Bronchial epithelial cell (primary cell): ENCODE measurements around the gene ASPSCR1. TPM values are rescaled to one million over a fixed set of nuclear protein-coding genes. Genes with fewer than 3 reads are reported as not detected.

Experiments
- DNase-seq: peaks from one replicate; pipeline ENCODE4 v3.0.0-alpha.2; 2010; ENCODE audit warnings: low read depth
- FAIRE-seq: peaks from 2 replicates; lab custom pipeline; 2011; peaks lifted over from hg19 to GRCh38; lab: Jason Lieb, UNC
- H3K27me3 ChIP-seq: 2 replicates; pipeline ENCODE4 v1.5.1; 2011; ENCODE audit warnings: low read length; ENCODE audit not compliant: control insufficient read depth, insufficient read depth
- H3K36me3 ChIP-seq: 2 replicates; pipeline ENCODE4 v1.5.1; 2011; ENCODE audit warnings: low read length; ENCODE audit not compliant: control insufficient read depth, insufficient read depth
- H3K4me3 ChIP-seq: 2 replicates; pipeline ENCODE4 v1.5.1; 2011; ENCODE audit warnings: mild to moderate bottlenecking, low read depth, low read length, control low read depth
- total RNA-seq: library from RNA; depleted of rRNA; stranded (reverse); fragments of >200 nt; gene quantifications from 2 replicates; pipeline ENCODE4 v1.2.1, GENCODE V29; 2014
- TF ChIP-seq, protein P1 (sequence below): IDR thresholded peaks from 2 replicates; pipeline ENCODE4 v1.5.1; 2011; ENCODE audit warnings: mild to moderate bottlenecking, moderate library complexity, low read length, control low read depth, inconsistent platforms; ENCODE audit not compliant: insufficient read depth, severe bottlenecking

Gene ASPSCR1
- total RNA-seq, 1 donor from 2014 or later = 22.6 TPM

DNA sequence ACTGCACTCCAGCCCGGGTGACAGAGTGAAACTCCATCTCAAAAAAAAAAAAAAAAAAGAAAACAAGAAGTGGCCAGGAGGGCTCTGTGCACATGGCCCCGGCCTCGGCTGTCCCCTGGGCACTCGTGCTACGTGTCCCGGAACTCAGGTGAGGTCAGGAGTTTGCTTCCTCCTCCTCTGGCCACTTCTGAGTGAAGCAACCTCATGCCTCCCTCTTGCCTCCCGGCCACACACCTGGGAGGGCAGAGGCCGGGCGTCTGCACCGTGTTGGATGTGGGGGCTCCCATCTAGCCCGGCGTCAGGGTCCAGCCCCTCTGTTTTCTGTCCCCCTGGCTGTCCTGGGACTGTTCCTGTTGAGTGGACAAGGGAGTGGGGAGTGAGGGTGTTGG, 22.2 kb downstream of the ASPSCR1 start:
- Histone ChIP-seq H3K27me3 (no peaks in the 10 kb centered on the region), H3K4me3 (no peak overlapping the region), H3K36me3 (peaks cover 4% of the 10 kb centered on the region)
- TF ChIP-seq, protein P1, sequence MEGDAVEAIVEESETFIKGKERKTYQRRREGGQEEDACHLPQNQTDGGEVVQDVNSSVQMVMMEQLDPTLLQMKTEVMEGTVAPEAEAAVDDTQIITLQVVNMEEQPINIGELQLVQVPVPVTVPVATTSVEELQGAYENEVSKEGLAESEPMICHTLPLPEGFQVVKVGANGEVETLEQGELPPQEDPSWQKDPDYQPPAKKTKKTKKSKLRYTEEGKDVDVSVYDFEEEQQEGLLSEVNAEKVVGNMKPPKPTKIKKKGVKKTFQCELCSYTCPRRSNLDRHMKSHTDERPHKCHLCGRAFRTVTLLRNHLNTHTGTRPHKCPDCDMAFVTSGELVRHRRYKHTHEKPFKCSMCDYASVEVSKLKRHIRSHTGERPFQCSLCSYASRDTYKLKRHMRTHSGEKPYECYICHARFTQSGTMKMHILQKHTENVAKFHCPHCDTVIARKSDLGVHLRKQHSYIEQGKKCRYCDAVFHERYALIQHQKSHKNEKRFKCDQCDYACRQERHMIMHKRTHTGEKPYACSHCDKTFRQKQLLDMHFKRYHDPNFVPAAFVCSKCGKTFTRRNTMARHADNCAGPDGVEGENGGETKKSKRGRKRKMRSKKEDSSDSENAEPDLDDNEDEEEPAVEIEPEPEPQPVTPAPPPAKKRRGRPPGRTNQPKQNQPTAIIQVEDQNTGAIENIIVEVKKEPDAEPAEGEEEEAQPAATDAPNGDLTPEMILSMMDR = no peak
- DNase-seq = no peak
- FAIRE-seq = no peak

DNA sequence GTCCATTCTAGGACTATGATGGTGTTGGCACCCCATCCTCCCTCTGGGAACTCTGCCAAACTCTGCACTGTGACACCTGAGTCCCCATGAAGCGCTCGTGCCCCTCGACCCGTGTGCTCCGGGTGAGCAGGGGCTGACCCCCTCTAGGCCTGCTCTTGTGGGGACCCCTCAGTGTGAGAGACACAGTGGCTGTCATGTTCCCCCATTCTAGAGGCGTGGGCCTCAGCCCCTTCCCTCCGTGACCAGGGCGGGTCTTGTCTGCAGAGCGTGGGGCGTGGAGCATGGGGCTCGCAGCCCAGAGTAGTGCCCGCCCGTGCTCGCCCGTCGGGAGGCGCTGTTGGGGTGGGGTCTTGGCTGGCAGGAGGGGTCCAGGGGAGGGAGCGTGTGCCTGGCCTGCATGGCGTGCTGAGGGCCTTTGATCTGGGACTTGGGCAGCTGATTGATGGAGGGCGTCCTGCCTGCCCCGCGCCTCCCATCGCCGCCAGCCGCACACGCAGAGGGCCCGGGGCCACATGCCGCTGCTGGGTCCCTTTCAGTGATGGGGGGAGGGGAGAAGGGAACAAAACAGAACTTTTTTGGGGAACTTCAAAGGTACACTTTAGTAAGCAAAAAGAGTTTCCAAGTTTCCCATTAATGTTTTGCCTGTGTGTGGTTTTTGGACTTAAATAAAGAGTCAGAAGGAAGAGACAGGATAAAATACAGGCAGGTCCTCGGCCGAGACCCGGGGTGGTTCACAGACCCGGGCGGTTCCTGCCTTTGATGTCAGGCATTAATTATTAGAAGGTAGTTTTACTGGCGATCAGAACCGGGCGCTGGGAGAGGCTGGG, 22.8 kb downstream of the ASPSCR1 start:
- DNase-seq (no peak), FAIRE-seq (no peak)
- no peaks in the 10 kb centered on the region for H3K27me3 ChIP-seq
- H3K36me3 ChIP-seq = peaks cover 4% of the 10 kb centered on the region
- TF ChIP-seq, protein P1 = no peak
- no peak overlapping the region for H3K4me3 ChIP-seq

DNA sequence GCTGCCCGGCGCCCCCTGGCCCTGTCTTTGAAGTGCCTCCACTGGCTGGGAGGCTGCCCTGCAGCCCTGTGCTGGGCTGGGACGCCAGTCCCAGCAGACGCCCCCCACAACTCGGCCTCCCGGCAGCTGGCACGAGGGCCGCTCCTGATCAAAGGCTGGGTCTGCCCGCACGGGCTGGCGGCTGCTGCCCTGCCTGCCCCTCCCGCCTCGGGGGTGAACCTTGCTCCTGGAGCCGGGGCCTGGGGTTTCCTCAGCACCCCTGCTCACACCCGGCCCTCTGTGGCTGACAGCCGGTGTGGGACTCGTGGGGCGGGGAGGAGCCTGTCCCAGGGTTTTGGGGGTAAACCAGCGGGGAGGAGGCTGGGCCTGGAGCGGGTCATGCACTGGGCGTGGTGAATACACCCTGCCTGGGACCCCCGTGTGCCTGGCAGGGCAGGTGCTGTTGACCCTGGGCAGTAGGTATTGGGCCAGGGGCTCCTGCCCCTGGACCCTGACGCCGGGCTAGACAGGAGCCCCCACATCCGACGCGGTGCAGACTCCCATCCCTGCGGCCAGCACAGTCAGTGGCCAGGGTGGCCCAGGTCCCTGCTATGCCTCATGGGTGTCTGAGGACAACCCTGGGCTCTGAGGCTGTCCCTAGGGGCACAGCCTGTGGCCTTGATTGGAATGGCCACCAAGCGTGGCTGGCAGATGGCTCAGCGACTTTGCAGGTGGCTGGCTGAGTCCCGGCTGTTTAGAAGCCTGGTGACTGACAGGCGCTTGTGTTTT, 23.6 kb downstream of the ASPSCR1 start:
- TF ChIP-seq, protein P1 = no peak
- H3K27me3 ChIP-seq = no peaks in the 10 kb centered on the region
- FAIRE-seq (no peak), DNase-seq (no peak)
- peaks cover 4% of the 10 kb centered on the region for H3K36me3 ChIP-seq
- no peak overlapping the region for H3K4me3 ChIP-seq

- FAIRE-seq (no peak), DNase-seq (no peak)
- TF ChIP-seq, protein P1 = no peak
- no peaks in the 10 kb centered on the region for H3K27me3 ChIP-seq
- no peak overlapping the region for H3K4me3 ChIP-seq
- H3K36me3 ChIP-seq = peaks cover 3% of the 10 kb centered on the region
Observed at GRCh38 chr17:82001571-82002056, 24.2 kb downstream of the ASPSCR1 start.

GRCh38 chr17:82003411-82004381, 26.3 kb downstream of the ASPSCR1 start:
- FAIRE-seq (no peak), DNase-seq (peak; percentile 89)
- no peak overlapping the region for H3K4me3 ChIP-seq
- H3K27me3 ChIP-seq = no peaks in the 10 kb centered on the region
- H3K36me3 ChIP-seq = no peaks in the 10 kb centered on the region
- TF ChIP-seq, protein P1 = no peak
